SKM-1 treated with dmso at 0.1 percent for 144 hours (cell line): ENCODE data around the gene CACNB4.
"Not testable (repeated sequence)": the region's sequence is repeated elsewhere in the genome, so short reads cannot be mapped to it uniquely, and the experiment has no call there.

Source experiments
- DNase-seq: peaks from one replicate; lab custom pipeline; 2025; ENCODE audit not compliant: unreplicated experiment; lab: John Stamatoyannopoulos, UW

Gene CACNB4

GRCh38 chr2:152024477-152024876, 74.4 kb downstream of the CACNB4 start:
- DNase-seq: no peak

- DNase-seq: no peak
Measured at GRCh38 chr2:152022090-152022489, 76.8 kb downstream of the CACNB4 start.

- not testable (repeated sequence) for DNase-seq
Measured at GRCh38 chr2:152021001-152021400, 77.8 kb downstream of the CACNB4 start.

- DNase-seq: no peak
Measured at GRCh38 chr2:152019732-152020131, 79.1 kb downstream of the CACNB4 start.

- no peak for DNase-seq
Measured at GRCh38 chr2:152016181-152017120, 82.4 kb downstream of the CACNB4 start.

GRCh38 chr2:152015552-152015951, 83.3 kb downstream of the CACNB4 start:
- DNase-seq: no peak

GRCh38 chr2:152012697-152013096, 86.1 kb downstream of the CACNB4 start:
- no peak for DNase-seq

GRCh38 chr2:152011724-152012123, 87.1 kb downstream of the CACNB4 start:
- no peak for DNase-seq

GRCh38 chr2:152005607-152006006, 93.2 kb downstream of the CACNB4 start:
- DNase-seq: peak; percentile 68

GRCh38 chr2:152003283-152003682, 95.6 kb downstream of the CACNB4 start:
- DNase-seq: not testable (repeated sequence)

GRCh38 chr2:151999053-151999452, 99.8 kb downstream of the CACNB4 start:
- DNase-seq: peak; percentile 35

- no peak for DNase-seq
Measured at GRCh38 chr2:151996243-151997003, 102.4 kb downstream of the CACNB4 start.

GRCh38 chr2:151995161-151995557, 103.7 kb downstream of the CACNB4 start:
- DNase-seq: no peak

GRCh38 chr2:151994178-151994577, 104.7 kb downstream of the CACNB4 start:
- not testable (repeated sequence) for DNase-seq

GRCh38 chr2:151991010-151991409, 107.8 kb downstream of the CACNB4 start:
- DNase-seq: no peak

GRCh38 chr2:151989378-151989777, 109.5 kb downstream of the CACNB4 start:
- no peak for DNase-seq

GRCh38 chr2:151987484-151987883, 111.4 kb downstream of the CACNB4 start:
- DNase-seq: no peak

- no peak for DNase-seq
Measured at GRCh38 chr2:151984424-151985083, 114.3 kb downstream of the CACNB4 start.

GRCh38 chr2:151983221-151983620, 115.6 kb downstream of the CACNB4 start:
- no peak for DNase-seq

- no peak for DNase-seq
Measured at GRCh38 chr2:151981886-151982285, 117.0 kb downstream of the CACNB4 start.

GRCh38 chr2:151979694-151980093, 119.2 kb downstream of the CACNB4 start:
- no peak for DNase-seq
